Natural killer cell (primary cell): ENCODE results near the gene VPS13D. TPM values are rescaled to one million over a fixed set of nuclear protein-coding genes. Genes with fewer than 3 reads are reported as not detected.

Experiments
- ATAC-seq, 3 donors: fragments of 150-1000 bp in 2 of 3; fragments of 200-7000 bp in 1 of 3; cut with Tn5 transposase; 1 replicate in 1 of 3; 2 replicates in 2 of 3; pipeline ENCODE4 v1.10.0; 2021; ENCODE audit warnings: mild to moderate bottlenecking in 2 of 3, moderate library complexity in 2 of 3
- DNase-seq, 2 donors: peaks; one replicate each; pipeline versions ENCODE4 v3.0.0 to v3.0.0-alpha.2; 2013 to 2021; ENCODE audit warnings: mixed read lengths in 1 of 2
- H3K27ac ChIP-seq: one replicate; pipeline ENCODE4 v1.5.1; 2013; ENCODE audit warnings: mild to moderate bottlenecking, low read length
- H3K27me3 ChIP-seq: one replicate; pipeline ENCODE4 v1.6.1; 2013; ENCODE audit warnings: low read length; ENCODE audit not compliant: control insufficient read depth, insufficient read depth
- H3K36me3 ChIP-seq: one replicate; pipeline ENCODE4 v1.6.1; 2013; ENCODE audit warnings: low read length; ENCODE audit not compliant: control insufficient read depth, insufficient read depth
- H3K4me1 ChIP-seq: one replicate; pipeline ENCODE4 v1.6.1; 2013; ENCODE audit warnings: low read length; ENCODE audit not compliant: control insufficient read depth, insufficient read depth
- H3K4me3 ChIP-seq: one replicate; pipeline ENCODE4 v1.5.1; 2013; ENCODE audit warnings: low read length
- H3K9me3 ChIP-seq: one replicate; pipeline ENCODE4 v1.6.1; 2013; ENCODE audit warnings: low read length; ENCODE audit not compliant: control insufficient read depth, insufficient read depth
- H3K27ac Mint-ChIP-seq, 2 donors: one replicate each; pipeline ENCODE4 v1.8.0; 2022; ENCODE audit warnings: mild to moderate bottlenecking in 2 of 2, mixed read lengths in 2 of 2, moderate library complexity in 1 of 2
- H3K27me3 Mint-ChIP-seq, 2 donors: one replicate each; pipeline ENCODE4 v1.8.0; 2022; ENCODE audit warnings: low read depth in 2 of 2, mixed read lengths in 2 of 2
- H3K36me3 Mint-ChIP-seq: one replicate; pipeline ENCODE4 v1.8.0; 2022; ENCODE audit warnings: mixed read lengths
- H3K4me1 Mint-ChIP-seq, 2 donors: one replicate each; pipeline ENCODE4 v1.8.0; 2022; ENCODE audit warnings: mixed read lengths in 2 of 2
- H3K4me3 Mint-ChIP-seq: one replicate; pipeline ENCODE4 v1.8.0; 2022; ENCODE audit warnings: mild to moderate bottlenecking, moderate library complexity, mixed read lengths
- H3K9me3 Mint-ChIP-seq, 2 donors: one replicate each; pipeline ENCODE4 v1.8.0; 2022; ENCODE audit warnings: mixed read lengths in 2 of 2
- CTCF ChIP-seq: fragments of 200-600 bp; IDR thresholded peaks from one replicate; pipeline ENCODE4 v1.8.0; 2022; ENCODE audit warnings: antibody characterized with exemption
- WGBS: methylation state at CpG from one replicate; pipeline ENCODE4 v1.1.7; 2013; ENCODE audit warnings: missing lambda C conversion rate; ENCODE audit not compliant: insufficient coverage; 5-methylcytosine and 5-hydroxymethylcytosine counted together
- intact Hi-C: fragments of 100-400 bp; cut with micrococcal nuclease; formaldehyde crosslinking; loops from one replicate; pipeline ENCODE4 v1.14.2; 2022
- total RNA-seq, 4 donors: library from RNA; stranded (reverse); fragments of 120-200 nt in 1 of 4; gene quantifications; one replicate each; pipeline versions ENCODE4 v1.2.3 to v1.2.4, GENCODE V29; 2013 to 2022

Gene VPS13D
- total RNA-seq, 3 donors from 2014 or later (not counting 1 experiment from before 2014, with no cell fraction given) = 66.3 to 94.0 (median 81.7) TPM

DNA sequence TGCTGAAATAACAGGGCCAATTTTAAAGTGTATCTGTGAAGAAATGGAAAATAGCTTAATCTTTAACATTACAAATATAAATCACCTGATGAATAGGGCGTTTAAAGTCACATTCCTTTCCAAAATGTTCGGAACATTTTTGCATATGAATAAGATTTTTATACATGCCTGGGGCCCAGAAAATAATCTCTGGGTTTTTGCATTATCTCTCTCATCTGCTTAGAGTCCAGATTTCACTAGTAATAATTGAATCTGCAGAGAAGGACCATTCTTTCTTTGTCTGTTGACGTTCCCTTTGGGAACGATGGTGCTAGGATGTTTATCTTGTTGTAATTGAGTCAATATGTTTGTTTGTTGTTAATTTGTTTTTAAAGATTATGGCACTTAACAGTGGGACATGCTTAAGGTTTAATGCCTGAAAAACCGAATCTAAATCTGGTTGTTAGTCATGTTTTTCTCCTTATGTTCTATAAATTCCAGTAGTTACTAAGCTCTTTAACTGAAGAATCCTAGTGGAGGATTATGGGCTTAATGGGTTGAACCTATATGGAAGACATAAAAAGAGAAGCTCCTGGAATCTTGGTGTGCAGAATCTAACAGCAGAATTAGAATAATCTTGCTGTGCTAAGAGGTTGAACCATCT is 140.6 kb downstream of the VPS13D start:
- Histone ChIP-seq H3K4me3 (no peak overlapping the region), H3K27ac (no peak overlapping the region), H3K36me3 (peaks cover 40% of the 10 kb centered on the region), H3K4me1 (no peaks in the 10 kb centered on the region), H3K9me3 (no peaks in the 10 kb centered on the region), H3K27me3 (no peaks in the 10 kb centered on the region)
- no peak for TF ChIP-seq CTCF
- Mint-ChIP-seq H3K27me3 (no peaks in the 10 kb centered on the region), H3K27ac (peak overlapping the region in 1 of 2 donors; percentile 44), H3K4me1 (no peaks in the 10 kb centered on the region), H3K9me3 (no peaks in the 10 kb centered on the region), H3K36me3 (peaks cover 12% of the 10 kb centered on the region), H3K4me3 (no peak overlapping the region)
- ATAC-seq = no peak
- intact Hi-C loops = no loop called here
- DNase-seq = no peak
- 94% methylated on average over 4 of the region's 5 CpGs for WGBS

- H3K27me3 Mint-ChIP-seq = no peaks in the 10 kb centered on the region
- peaks cover 12% of the 10 kb centered on the region for H3K36me3 Mint-ChIP-seq
- no peaks in the 10 kb centered on the region for H3K9me3 Mint-ChIP-seq
- TF ChIP-seq CTCF = no peak
- no peaks in the 10 kb centered on the region for H3K4me1 ChIP-seq
- H3K4me3 ChIP-seq = no peak overlapping the region
- intact Hi-C loops = no loop called here
- H3K9me3 ChIP-seq = no peaks in the 10 kb centered on the region
- H3K27ac Mint-ChIP-seq = peak overlapping the region in 1 of 2 donors; percentile 44
- peaks cover 46% of the 10 kb centered on the region for H3K36me3 ChIP-seq
- no peak overlapping the region for H3K27ac ChIP-seq
- no peaks in the 10 kb centered on the region for H3K27me3 ChIP-seq
- 95% methylated on average over 5 of the region's 5 CpGs for WGBS
- H3K4me1 Mint-ChIP-seq = no peaks in the 10 kb centered on the region
- ATAC-seq (no peak), DNase-seq (no peak)
- H3K4me3 Mint-ChIP-seq = no peak overlapping the region
These were observed 141.2 kb downstream of the VPS13D start for GRCh38 chr1:12371053-12371452.

DNA sequence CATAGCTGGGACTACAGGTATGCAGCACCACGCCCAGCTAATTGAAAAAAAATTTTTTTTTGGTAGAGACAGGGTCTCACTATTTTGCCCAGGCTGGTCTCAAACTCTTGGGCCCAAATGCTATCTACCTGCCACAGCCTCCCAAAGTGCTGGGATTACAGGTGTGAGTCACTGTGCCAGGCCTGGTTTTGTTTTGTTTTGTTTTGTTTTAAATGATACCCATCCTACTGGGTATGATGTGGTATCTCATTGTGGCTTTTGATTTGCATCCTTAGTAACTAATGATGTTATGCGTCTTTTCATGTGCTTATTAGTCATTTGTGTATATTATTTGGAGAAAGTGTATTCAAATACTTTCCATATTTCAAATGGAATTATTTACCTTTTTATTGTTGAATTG is 142.3 kb downstream of the VPS13D start:
- Histone ChIP-seq H3K4me1 (no peaks in the 10 kb centered on the region), H3K36me3 (peaks cover 54% of the 10 kb centered on the region), H3K27me3 (no peaks in the 10 kb centered on the region), H3K4me3 (no peak overlapping the region), H3K27ac (no peak overlapping the region), H3K9me3 (no peaks in the 10 kb centered on the region)
- intact Hi-C loops = no loop called here
- Mint-ChIP-seq H3K4me3 (no peak overlapping the region), H3K4me1 (no peaks in the 10 kb centered on the region), H3K27me3 (no peaks in the 10 kb centered on the region), H3K27ac (no peak overlapping the region), H3K9me3 (no peaks in the 10 kb centered on the region), H3K36me3 (peaks cover 12% of the 10 kb centered on the region)
- DNase-seq = no peak
- no CpG with 5 or more reads among the region's 2 CpGs for WGBS
- TF ChIP-seq CTCF = no peak
- ATAC-seq = no peak

GRCh38 chr1:12372761-12373160 is 142.9 kb downstream of the VPS13D start:
- Mint-ChIP-seq H3K4me1 (no peaks in the 10 kb centered on the region), H3K27me3 (no peaks in the 10 kb centered on the region), H3K27ac (no peak overlapping the region), H3K4me3 (no peak overlapping the region), H3K9me3 (no peaks in the 10 kb centered on the region), H3K36me3 (peaks cover 12% of the 10 kb centered on the region)
- intact Hi-C loops = no loop called here
- 100% methylated on average over 2 of the region's 3 CpGs for WGBS
- H3K36me3 ChIP-seq = peaks cover 55% of the 10 kb centered on the region
- H3K4me1 ChIP-seq = no peaks in the 10 kb centered on the region
- TF ChIP-seq CTCF = no peak
- H3K27ac ChIP-seq = no peak overlapping the region
- no peak overlapping the region for H3K4me3 ChIP-seq
- ATAC-seq = no peak
- no peaks in the 10 kb centered on the region for H3K27me3 ChIP-seq
- no peaks in the 10 kb centered on the region for H3K9me3 ChIP-seq
- DNase-seq = no peak
